Measurements from ENCODE around the gene MPHOSPH6. TPM values are rescaled to one million over a fixed set of nuclear protein-coding genes. Genes with fewer than 3 reads are reported as not detected.

Gene MPHOSPH6
- total and polyA plus RNA-seq, 2 of the 13 experiments (the other 11 are each of a cell fraction or from before 2014, with no cell fraction given): 28.4 to 76.4 TPM

DNA sequence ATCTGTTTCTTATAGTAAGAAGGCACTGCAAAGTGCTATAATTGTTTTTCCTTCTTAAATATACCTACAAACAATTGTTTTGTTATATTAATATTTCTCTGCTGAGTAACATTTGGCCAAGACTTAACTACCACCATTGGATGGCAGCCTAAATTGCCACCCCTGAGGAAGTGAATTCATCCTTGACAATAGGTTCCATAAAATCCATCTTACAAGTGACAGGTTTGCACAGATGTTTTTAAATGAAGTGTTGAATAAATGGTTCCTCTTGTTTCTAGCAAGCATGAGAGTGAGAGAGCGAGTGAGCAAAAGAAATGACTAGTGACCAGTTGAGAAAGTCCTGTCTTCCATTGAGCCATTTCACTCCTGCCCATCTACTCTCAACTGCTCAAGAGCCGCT is 8.3 kb upstream of the MPHOSPH6 start:
- FAIRE-seq: no peak
- H3K4me1 ChIP-seq (ENCODE audit: insufficient read depth, low read length): no peaks in the 10 kb centered on the region
- H3K4me2 ChIP-seq (ENCODE audit: low read depth, low read length): no peak overlapping the region
- no peak overlapping the region for H3K4me3 ChIP-seq (replicated peaks in 1 of 3; ENCODE audit: insufficient read depth in 1 of 3, low read depth in 2 of 3, low read length in 3 of 3)
- peaks cover 0 to 17% of the 10 kb centered on the region in 2 experiments; a peak in 3 of 5 replicates for H3K27me3 ChIP-seq (ENCODE audit: control insufficient read depth in 1 of 2, insufficient read depth in 2 of 2, low read length in 2 of 2)
- H3K9ac ChIP-seq (ENCODE audit: insufficient read depth, low read depth, low read length): no peak overlapping the region
- TF ChIP-seq IKZF5 (CRISPR knock-in tag; IDR thresholded peaks at IDR 0.05): no peak
- TF ChIP-seq IKZF1 (IDR thresholded peaks at IDR 0.05): no peak
- no peak for TF ChIP-seq TRIM24 (CRISPR knock-in tag; IDR thresholded peaks at IDR 0.05)
- TF ChIP-seq, protein P1, sequence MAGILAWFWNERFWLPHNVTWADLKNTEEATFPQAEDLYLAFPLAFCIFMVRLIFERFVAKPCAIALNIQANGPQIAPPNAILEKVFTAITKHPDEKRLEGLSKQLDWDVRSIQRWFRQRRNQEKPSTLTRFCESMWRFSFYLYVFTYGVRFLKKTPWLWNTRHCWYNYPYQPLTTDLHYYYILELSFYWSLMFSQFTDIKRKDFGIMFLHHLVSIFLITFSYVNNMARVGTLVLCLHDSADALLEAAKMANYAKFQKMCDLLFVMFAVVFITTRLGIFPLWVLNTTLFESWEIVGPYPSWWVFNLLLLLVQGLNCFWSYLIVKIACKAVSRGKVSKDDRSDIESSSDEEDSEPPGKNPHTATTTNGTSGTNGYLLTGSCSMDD (CRISPR knock-in tag; IDR thresholded peaks at IDR 0.05): no peak
- no peak for TF ChIP-seq ZNF839 (CRISPR knock-in tag; IDR thresholded peaks at IDR 0.05; ENCODE audit: borderline replicate concordance)
- no peak for TF ChIP-seq RAD51 (IDR thresholded peaks at IDR 0.05; ENCODE audit: borderline replicate concordance)
- TF ChIP-seq CEBPB (IDR thresholded peaks at IDR 0.05; ENCODE audit: borderline replicate concordance, low read depth, low read length): no peak
- TF ChIP-seq, protein P2, sequence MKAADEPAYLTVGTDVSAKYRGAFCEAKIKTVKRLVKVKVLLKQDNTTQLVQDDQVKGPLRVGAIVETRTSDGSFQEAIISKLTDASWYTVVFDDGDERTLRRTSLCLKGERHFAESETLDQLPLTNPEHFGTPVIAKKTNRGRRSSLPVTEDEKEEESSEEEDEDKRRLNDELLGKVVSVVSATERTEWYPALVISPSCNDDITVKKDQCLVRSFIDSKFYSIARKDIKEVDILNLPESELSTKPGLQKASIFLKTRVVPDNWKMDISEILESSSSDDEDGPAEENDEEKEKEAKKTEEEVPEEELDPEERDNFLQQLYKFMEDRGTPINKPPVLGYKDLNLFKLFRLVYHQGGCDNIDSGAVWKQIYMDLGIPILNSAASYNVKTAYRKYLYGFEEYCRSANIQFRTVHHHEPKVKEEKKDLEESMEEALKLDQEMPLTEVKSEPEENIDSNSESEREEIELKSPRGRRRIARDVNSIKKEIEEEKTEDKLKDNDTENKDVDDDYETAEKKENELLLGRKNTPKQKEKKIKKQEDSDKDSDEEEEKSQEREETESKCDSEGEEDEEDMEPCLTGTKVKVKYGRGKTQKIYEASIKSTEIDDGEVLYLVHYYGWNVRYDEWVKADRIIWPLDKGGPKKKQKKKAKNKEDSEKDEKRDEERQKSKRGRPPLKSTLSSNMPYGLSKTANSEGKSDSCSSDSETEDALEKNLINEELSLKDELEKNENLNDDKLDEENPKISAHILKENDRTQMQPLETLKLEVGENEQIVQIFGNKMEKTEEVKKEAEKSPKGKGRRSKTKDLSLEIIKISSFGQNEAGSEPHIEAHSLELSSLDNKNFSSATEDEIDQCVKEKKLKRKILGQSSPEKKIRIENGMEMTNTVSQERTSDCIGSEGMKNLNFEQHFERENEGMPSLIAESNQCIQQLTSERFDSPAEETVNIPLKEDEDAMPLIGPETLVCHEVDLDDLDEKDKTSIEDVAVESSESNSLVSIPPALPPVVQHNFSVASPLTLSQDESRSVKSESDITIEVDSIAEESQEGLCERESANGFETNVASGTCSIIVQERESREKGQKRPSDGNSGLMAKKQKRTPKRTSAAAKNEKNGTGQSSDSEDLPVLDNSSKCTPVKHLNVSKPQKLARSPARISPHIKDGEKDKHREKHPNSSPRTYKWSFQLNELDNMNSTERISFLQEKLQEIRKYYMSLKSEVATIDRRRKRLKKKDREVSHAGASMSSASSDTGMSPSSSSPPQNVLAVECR (CRISPR knock-in tag; IDR thresholded peaks at IDR 0.05; ENCODE audit: borderline replicate concordance): no peak
- TF ChIP-seq TFDP1 (CRISPR knock-in tag; IDR thresholded peaks at IDR 0.05; ENCODE audit: borderline replicate concordance): no peak
- TF ChIP-seq REST (IDR thresholded peaks at IDR 0.05; ENCODE audit: borderline replicate concordance in 1 of 2, low read depth in 1 of 2, low read length in 2 of 2): no peak
- TF ChIP-seq TARDBP (CRISPR knock-in tag; IDR thresholded peaks at IDR 0.05): no peak
- TF ChIP-seq ZNF788 (CRISPR knock-in tag; IDR thresholded peaks at IDR 0.05; ENCODE audit: borderline replicate concordance): no peak
- no peak for TF ChIP-seq ZNF124 (CRISPR knock-in tag; IDR thresholded peaks at IDR 0.05)
- BruUV-seq (replicated peaks): no TSS peak
- H3K79me2 ChIP-seq (ENCODE audit: insufficient read depth, low read length): no peaks in the 10 kb centered on the region
- no peaks in the 10 kb centered on the region for H4K20me1 ChIP-seq (ENCODE audit: insufficient read depth, low read length)
- in situ Hi-C loops (cut with HindIII; ENCODE audit: extremely low pct_ligation_motif_present, low pct_unique_long_range_greater_than_20kb): no loop called here
- no peak for ATAC-seq
- H2AFZ ChIP-seq (ENCODE audit: low read length): no peak overlapping the region
- intact Hi-C loops (cut with micrococcal nuclease; ENCODE audit: unreplicated experiment): no loop called here
- ChIA-PET POLR2A (no interaction called here), CTCF (ENCODE audit: low intra/inter-chr PET ratio, low total read pairs) (no interaction called here)
- no peaks in the 10 kb centered on the region for H3K9me3 ChIP-seq (ENCODE audit: low read length)
- 73% methylated on average over 2 of the region's 2 CpGs for WGBS (ENCODE audit: low lambda C conversion rate)
- H3K27ac ChIP-seq (ENCODE audit: extremely low read length, insufficient read depth, low read length): no peak overlapping the region
- no peaks in the 10 kb centered on the region for H3K36me3 ChIP-seq (replicated peaks in 1 of 2; ENCODE audit: control insufficient read depth in 1 of 2, insufficient read depth in 2 of 2, low read length in 2 of 2)
- DNase-seq (ENCODE audit: low spot score): no peak

Measured in HepG2 (cell line).